BE2C (cell line): Measurements from ENCODE around the gene PDE7B.

Experiments
- DNase-seq: peaks from one replicate; pipeline ENCODE4 v3.0.0-alpha.2; 2020
- H3K27me3 ChIP-seq: fragments of 250-450 bp; sonication (Bioruptor Pico); 2 replicates; pipeline ENCODE4 v1.5.1; 2020; ENCODE audit warnings: mild to moderate bottlenecking
- H3K36me3 ChIP-seq: fragments of 250-450 bp; sonication (Bioruptor Pico); 2 replicates; pipeline ENCODE4 v1.5.1; 2020; ENCODE audit warnings: mild to moderate bottlenecking
- H3K4me1 ChIP-seq: fragments of 250-450 bp; sonication (Bioruptor Pico); 2 replicates; pipeline ENCODE4 v1.5.1; 2020
- H3K4me3 ChIP-seq: 2 replicates; pipeline ENCODE4 v1.5.1; 2011; ENCODE audit warnings: low read depth, low read length
- H3K9me3 ChIP-seq: fragments of 250-450 bp; sonication (Bioruptor Pico); 2 replicates; pipeline ENCODE4 v1.5.1; 2020
- CTCF ChIP-seq: IDR thresholded peaks from 2 replicates; pipeline ENCODE4 v1.5.1; 2012; ENCODE audit warnings: mild to moderate bottlenecking, low read depth, low read length

Gene PDE7B

GRCh38 chr6:135897087-135897486, 45.6 kb downstream of the PDE7B start:
- no peak for TF ChIP-seq CTCF
- Histone ChIP-seq H3K27me3 (no peaks in the 10 kb centered on the region), H3K4me3 (no peak overlapping the region), H3K36me3 (no peaks in the 10 kb centered on the region), H3K4me1 (no peaks in the 10 kb centered on the region), H3K9me3 (no peaks in the 10 kb centered on the region)
- no peak for DNase-seq

GRCh38 chr6:135901774-135902524, 50.4 kb downstream of the PDE7B start:
- TF ChIP-seq CTCF = no peak
- no peaks in the 10 kb centered on the region for H3K4me1 ChIP-seq
- H3K27me3 ChIP-seq = no peaks in the 10 kb centered on the region
- DNase-seq = no peak
- H3K9me3 ChIP-seq = no peaks in the 10 kb centered on the region
- no peaks in the 10 kb centered on the region for H3K36me3 ChIP-seq
- H3K4me3 ChIP-seq = no peak overlapping the region

- Histone ChIP-seq H3K36me3 (no peaks in the 10 kb centered on the region), H3K4me1 (no peaks in the 10 kb centered on the region), H3K27me3 (no peaks in the 10 kb centered on the region), H3K9me3 (no peaks in the 10 kb centered on the region), H3K4me3 (no peak overlapping the region)
- no peak for DNase-seq
- TF ChIP-seq CTCF = no peak
Measured at GRCh38 chr6:135902756-135903331, 51.3 kb downstream of the PDE7B start.

GRCh38 chr6:135904666-135905065, 53.2 kb downstream of the PDE7B start:
- Histone ChIP-seq H3K36me3 (no peaks in the 10 kb centered on the region), H3K4me3 (no peak overlapping the region), H3K27me3 (no peaks in the 10 kb centered on the region), H3K9me3 (no peaks in the 10 kb centered on the region), H3K4me1 (no peaks in the 10 kb centered on the region)
- TF ChIP-seq CTCF = no peak
- no peak for DNase-seq

GRCh38 chr6:135905604-135906300, 54.3 kb downstream of the PDE7B start:
- DNase-seq = no peak
- no peaks in the 10 kb centered on the region for H3K27me3 ChIP-seq
- no peaks in the 10 kb centered on the region for H3K36me3 ChIP-seq
- H3K4me1 ChIP-seq = no peaks in the 10 kb centered on the region
- H3K9me3 ChIP-seq = no peaks in the 10 kb centered on the region
- no peak overlapping the region for H3K4me3 ChIP-seq
- TF ChIP-seq CTCF = no peak

- H3K9me3 ChIP-seq = no peaks in the 10 kb centered on the region
- no peaks in the 10 kb centered on the region for H3K36me3 ChIP-seq
- TF ChIP-seq CTCF = no peak
- H3K27me3 ChIP-seq = no peaks in the 10 kb centered on the region
- H3K4me3 ChIP-seq = no peak overlapping the region
- DNase-seq = no peak
- H3K4me1 ChIP-seq = no peaks in the 10 kb centered on the region
Measured at GRCh38 chr6:135906542-135906941, 55.0 kb downstream of the PDE7B start.
